ENCODE data around the gene TSPAN4. TPM values are rescaled to one million over a fixed set of nuclear protein-coding genes. Genes with fewer than 3 reads are reported as not detected.

TSPAN4 gene
- total and polyA plus RNA-seq, 9 of the 15 experiments (the other 6 are each of a cell fraction or from before 2014, with no cell fraction given) = 0.07 to 31.0 (median 15.7) TPM

DNA sequence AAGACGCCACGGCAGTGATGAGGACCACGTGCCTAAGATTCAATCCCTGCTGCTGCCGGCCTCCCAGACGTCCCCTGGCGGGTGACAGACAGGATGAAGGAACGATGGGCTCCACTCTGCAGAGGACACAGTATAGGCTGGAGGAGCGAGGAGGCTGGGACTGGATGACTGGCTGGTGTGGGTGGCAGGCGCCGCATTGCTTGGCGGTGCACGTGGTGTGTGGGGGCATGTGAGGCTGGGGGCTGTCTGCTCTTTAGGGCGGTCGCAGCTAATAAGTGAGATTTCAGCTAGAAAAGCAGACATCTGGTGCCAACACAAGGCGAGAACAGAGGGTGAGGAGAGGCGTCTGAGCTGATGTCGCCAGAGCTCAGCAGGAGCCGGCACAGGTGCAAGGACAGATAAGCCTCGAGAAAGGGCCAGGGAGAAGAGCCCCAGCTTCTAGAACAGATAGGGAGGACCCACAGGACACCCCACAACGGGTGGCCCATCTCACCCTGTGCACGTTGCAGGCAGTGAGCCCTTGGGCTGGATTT, 33.2 kb downstream of the TSPAN4 start (continued):
- TF ChIP-seq, protein P1, sequence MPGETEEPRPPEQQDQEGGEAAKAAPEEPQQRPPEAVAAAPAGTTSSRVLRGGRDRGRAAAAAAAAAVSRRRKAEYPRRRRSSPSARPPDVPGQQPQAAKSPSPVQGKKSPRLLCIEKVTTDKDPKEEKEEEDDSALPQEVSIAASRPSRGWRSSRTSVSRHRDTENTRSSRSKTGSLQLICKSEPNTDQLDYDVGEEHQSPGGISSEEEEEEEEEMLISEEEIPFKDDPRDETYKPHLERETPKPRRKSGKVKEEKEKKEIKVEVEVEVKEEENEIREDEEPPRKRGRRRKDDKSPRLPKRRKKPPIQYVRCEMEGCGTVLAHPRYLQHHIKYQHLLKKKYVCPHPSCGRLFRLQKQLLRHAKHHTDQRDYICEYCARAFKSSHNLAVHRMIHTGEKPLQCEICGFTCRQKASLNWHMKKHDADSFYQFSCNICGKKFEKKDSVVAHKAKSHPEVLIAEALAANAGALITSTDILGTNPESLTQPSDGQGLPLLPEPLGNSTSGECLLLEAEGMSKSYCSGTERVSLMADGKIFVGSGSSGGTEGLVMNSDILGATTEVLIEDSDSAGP (CRISPR knock-in tag; IDR thresholded peaks at IDR 0.05) = no peak
- TF ChIP-seq FOS (IDR thresholded peaks at IDR 0.05; ENCODE audit: extremely low read depth, insufficient read length) (no peak), BHLHE40 (IDR thresholded peaks at IDR 0.05; ENCODE audit: low read length) (peak; percentile 74), U2AF2 (optimal IDR thresholded peaks at IDR 0.05; ENCODE audit: low read depth, low read length) (no peak), ZNF24 (IDR thresholded peaks at IDR 0.05) (no peak), ZNF253 (CRISPR knock-in tag; conservative IDR thresholded peaks at IDR 0.05) (no peak), ZNF311 (CRISPR knock-in tag; IDR thresholded peaks at IDR 0.05) (no peak), NR2C2 (CRISPR knock-in tag; IDR thresholded peaks at IDR 0.05) (no peak), NR2C2 (tag; IDR thresholded peaks at IDR 0.05) (no peak), GABPA (tag; conservative IDR thresholded peaks at IDR 0.05; ENCODE audit: low read depth) (no peak), ZNF644 (tag; IDR thresholded peaks at IDR 0.05; ENCODE audit: low read depth) (no peak), HDAC1 (IDR thresholded peaks at IDR 0.05) (peak in 1 of 2 experiments; percentile 65; a peak in 2 of 4 replicates), SRSF3 (IDR thresholded peaks at IDR 0.05; ENCODE audit: insufficient read depth, low read length) (no peak), NBN (IDR thresholded peaks at IDR 0.05; ENCODE audit: low read depth) (no peak), ZC3H11A (IDR thresholded peaks at IDR 0.05; ENCODE audit: low read depth, low read length) (no peak)
- TF ChIP-seq, protein P2, sequence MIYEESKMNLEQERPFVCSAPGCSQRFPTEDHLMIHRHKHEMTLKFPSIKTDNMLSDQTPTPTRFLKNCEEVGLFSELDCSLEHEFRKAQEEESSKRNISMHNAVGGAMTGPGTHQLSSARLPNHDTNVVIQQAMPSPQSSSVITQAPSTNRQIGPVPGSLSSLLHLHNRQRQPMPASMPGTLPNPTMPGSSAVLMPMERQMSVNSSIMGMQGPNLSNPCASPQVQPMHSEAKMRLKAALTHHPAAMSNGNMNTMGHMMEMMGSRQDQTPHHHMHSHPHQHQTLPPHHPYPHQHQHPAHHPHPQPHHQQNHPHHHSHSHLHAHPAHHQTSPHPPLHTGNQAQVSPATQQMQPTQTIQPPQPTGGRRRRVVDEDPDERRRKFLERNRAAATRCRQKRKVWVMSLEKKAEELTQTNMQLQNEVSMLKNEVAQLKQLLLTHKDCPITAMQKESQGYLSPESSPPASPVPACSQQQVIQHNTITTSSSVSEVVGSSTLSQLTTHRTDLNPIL (CRISPR knock-in tag; IDR thresholded peaks at IDR 0.05) = no peak
- TF ChIP-seq, protein P3, sequence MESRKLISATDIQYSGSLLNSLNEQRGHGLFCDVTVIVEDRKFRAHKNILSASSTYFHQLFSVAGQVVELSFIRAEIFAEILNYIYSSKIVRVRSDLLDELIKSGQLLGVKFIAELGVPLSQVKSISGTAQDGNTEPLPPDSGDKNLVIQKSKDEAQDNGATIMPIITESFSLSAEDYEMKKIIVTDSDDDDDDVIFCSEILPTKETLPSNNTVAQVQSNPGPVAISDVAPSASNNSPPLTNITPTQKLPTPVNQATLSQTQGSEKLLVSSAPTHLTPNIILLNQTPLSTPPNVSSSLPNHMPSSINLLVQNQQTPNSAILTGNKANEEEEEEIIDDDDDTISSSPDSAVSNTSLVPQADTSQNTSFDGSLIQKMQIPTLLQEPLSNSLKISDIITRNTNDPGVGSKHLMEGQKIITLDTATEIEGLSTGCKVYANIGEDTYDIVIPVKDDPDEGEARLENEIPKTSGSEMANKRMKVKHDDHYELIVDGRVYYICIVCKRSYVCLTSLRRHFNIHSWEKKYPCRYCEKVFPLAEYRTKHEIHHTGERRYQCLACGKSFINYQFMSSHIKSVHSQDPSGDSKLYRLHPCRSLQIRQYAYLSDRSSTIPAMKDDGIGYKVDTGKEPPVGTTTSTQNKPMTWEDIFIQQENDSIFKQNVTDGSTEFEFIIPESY (CRISPR knock-in tag; IDR thresholded peaks at IDR 0.05) = no peak
- TF ChIP-seq, protein P4, sequence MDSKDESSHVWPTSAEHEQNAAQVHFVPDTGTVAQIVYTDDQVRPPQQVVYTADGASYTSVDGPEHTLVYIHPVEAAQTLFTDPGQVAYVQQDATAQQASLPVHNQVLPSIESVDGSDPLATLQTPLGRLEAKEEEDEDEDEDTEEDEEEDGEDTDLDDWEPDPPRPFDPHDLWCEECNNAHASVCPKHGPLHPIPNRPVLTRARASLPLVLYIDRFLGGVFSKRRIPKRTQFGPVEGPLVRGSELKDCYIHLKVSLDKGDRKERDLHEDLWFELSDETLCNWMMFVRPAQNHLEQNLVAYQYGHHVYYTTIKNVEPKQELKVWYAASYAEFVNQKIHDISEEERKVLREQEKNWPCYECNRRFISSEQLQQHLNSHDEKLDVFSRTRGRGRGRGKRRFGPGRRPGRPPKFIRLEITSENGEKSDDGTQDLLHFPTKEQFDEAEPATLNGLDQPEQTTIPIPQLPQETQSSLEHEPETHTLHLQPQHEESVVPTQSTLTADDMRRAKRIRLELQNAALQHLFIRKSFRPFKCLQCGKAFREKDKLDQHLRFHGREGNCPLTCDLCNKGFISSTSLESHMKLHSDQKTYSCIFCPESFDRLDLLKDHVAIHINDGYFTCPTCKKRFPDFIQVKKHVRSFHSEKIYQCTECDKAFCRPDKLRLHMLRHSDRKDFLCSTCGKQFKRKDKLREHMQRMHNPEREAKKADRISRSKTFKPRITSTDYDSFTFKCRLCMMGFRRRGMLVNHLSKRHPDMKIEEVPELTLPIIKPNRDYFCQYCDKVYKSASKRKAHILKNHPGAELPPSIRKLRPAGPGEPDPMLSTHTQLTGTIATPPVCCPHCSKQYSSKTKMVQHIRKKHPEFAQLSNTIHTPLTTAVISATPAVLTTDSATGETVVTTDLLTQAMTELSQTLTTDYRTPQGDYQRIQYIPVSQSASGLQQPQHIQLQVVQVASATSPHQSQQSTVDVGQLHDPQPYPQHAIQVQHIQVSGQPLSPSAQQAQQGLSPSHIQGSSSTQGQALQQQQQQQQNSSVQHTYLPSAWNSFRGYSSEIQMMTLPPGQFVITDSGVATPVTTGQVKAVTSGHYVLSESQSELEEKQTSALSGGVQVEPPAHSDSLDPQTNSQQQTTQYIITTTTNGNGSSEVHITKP (IDR thresholded peaks at IDR 0.05; ENCODE audit: partially characterized antibody) = peak; percentile 49

All from K562 (cell line).